GM23248 (cell line): ENCODE results near the gene CST6. TPM values are rescaled to one million over a fixed set of nuclear protein-coding genes. Genes with fewer than 3 reads are reported as not detected.

Experiments
- DNase-seq: peaks from one replicate; pipeline ENCODE4 v3.0.0-alpha.2; 2015
- H2AFZ ChIP-seq: fragments of 200-600 bp; sonication (generic); 2 replicates; pipeline ENCODE4 v1.6.1; 2016; ENCODE audit warnings: antibody characterized with exemption
- H3F3A ChIP-seq: fragments of 200-600 bp; sonication (generic); 2 replicates; pipeline ENCODE4 v1.6.1; 2016; ENCODE audit warnings: mild to moderate bottlenecking, antibody characterized with exemption, mixed run types; ENCODE audit not compliant: insufficient read depth
- H3K27ac ChIP-seq: fragments of 200-600 bp; sonication (generic); 2 replicates; pipeline ENCODE4 v1.5.1; 2016; ENCODE audit warnings: mild to moderate bottlenecking
- H3K27me3 ChIP-seq: fragments of 200-600 bp; sonication (generic); replicated peaks from 2 replicates; pipeline ENCODE4 v1.6.1; 2016; ENCODE audit warnings: mild to moderate bottlenecking; ENCODE audit not compliant: insufficient read depth
- H3K36me3 ChIP-seq: fragments of 200-600 bp; sonication (generic); 2 replicates; pipeline ENCODE4 v1.6.1; 2016; ENCODE audit warnings: low read depth, mild to moderate bottlenecking
- H3K4me1 ChIP-seq: fragments of 200-600 bp; sonication (generic); 2 replicates; pipeline ENCODE4 v1.6.1; 2016; ENCODE audit warnings: mild to moderate bottlenecking; ENCODE audit not compliant: insufficient read depth
- H3K4me2 ChIP-seq: fragments of 200-600 bp; sonication (generic); one replicate; pipeline ENCODE4 v1.6.1; 2016; ENCODE audit warnings: mild to moderate bottlenecking; ENCODE audit not compliant: unreplicated experiment
- H3K4me3 ChIP-seq: fragments of 200-600 bp; sonication (generic); 2 replicates; pipeline ENCODE4 v1.5.1; 2016; ENCODE audit warnings: mild to moderate bottlenecking
- H3K79me2 ChIP-seq: fragments of 200-600 bp; sonication (generic); 2 replicates; pipeline ENCODE4 v1.6.1; 2016; ENCODE audit warnings: mild to moderate bottlenecking; ENCODE audit not compliant: insufficient read depth
- H3K9ac ChIP-seq: fragments of 200-600 bp; sonication (generic); 2 replicates; pipeline ENCODE4 v1.6.1; 2016; ENCODE audit warnings: mild to moderate bottlenecking
- H3K9me2 ChIP-seq: fragments of 200-600 bp; sonication (generic); 2 replicates; pipeline ENCODE4 v1.6.1; 2016; ENCODE audit warnings: mixed run types, mild to moderate bottlenecking, moderate library complexity; ENCODE audit not compliant: insufficient read depth
- H3K9me3 ChIP-seq: fragments of 200-600 bp; sonication (generic); one replicate; pipeline ENCODE4 v1.6.1; 2017; ENCODE audit warnings: low read depth
- H4K20me1 ChIP-seq: fragments of 200-600 bp; sonication (generic); 2 replicates; pipeline ENCODE4 v1.6.0; 2016; ENCODE audit not compliant: insufficient read depth
- EZH2 ChIP-seq: fragments of 200-600 bp; sonication (generic); IDR thresholded peaks from 2 replicates; pipeline ENCODE4 v1.6.1; 2018; ENCODE audit warnings: antibody characterized with exemption, mild to moderate bottlenecking; ENCODE audit not compliant: insufficient read depth, poor library complexity, severe bottlenecking
- EZH2phosphoT487 ChIP-seq: fragments of 200-600 bp; sonication (generic); IDR thresholded peaks from 2 replicates; pipeline ENCODE4 v1.6.1; 2018; ENCODE audit warnings: antibody characterized with exemption, moderate library complexity, mild to moderate bottlenecking, low read depth; ENCODE audit not compliant: insufficient read depth
- WGBS, 2 experiments: methylation state at CpG; one replicate each; pipeline ENCODE4 v1.1.6; 2015 to 2017; ENCODE audit warnings: low lambda C conversion rate in 2 of 2, low coverage in 1 of 2; ENCODE audit errors: missing lambda C conversion rate in 2 of 2; 5-methylcytosine and 5-hydroxymethylcytosine counted together
- in situ Hi-C: fragments of 300-500 bp; cut with MboI; formaldehyde crosslinking; loops from 2 replicates; pipeline ENCODE4 v1.15.0; 2020
- polyA plus RNA-seq: library from polyadenylated mRNA; unstranded; fragments of >200 nt; fragmentation: Nextera tagmentation; extraction: Ambion mirVana; gene quantifications from 2 replicates; pipeline ENCODE4 v1.2.1, GENCODE V29; 2016
- total RNA-seq: library from RNA; depleted of rRNA; stranded (reverse); fragments of >200 nt; shearing (Covaris generic); gene quantifications from 2 replicates; pipeline ENCODE4 v1.2.3, GENCODE V29; 2014

The CST6 gene
- total and polyA plus RNA-seq, 2 experiments from 2014 or later: 21.9 to 35.1 TPM

DNA sequence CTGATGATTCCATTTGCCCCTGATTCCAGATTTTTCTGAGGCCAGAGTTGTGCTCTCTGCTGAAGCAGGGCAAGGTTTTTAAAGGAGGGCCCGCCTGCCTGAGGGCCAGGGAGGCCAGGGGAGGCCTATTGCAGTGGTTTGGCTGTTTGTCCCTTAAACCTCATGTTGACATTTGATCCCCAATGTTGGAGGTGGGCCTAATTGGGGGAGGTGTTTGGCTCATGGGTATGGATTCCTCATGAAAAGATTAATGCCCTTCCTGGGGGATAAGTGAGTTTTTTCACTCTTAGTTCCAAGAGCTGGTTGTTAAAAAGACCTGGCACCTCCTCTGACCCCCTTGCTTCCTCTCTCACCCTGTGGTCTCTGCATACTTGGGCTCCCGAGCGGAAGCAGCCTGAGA, 28.0 kb downstream of the CST6 start:
- Histone ChIP-seq H3K27ac (no peak overlapping the region), H3K4me2 (no peak overlapping the region), H4K20me1 (no peaks in the 10 kb centered on the region), H3K4me3 (no peak overlapping the region), H3F3A (no peaks in the 10 kb centered on the region), H3K4me1 (no peaks in the 10 kb centered on the region), H3K27me3 (no peaks in the 10 kb centered on the region), H2AFZ (no peak overlapping the region), H3K79me2 (no peaks in the 10 kb centered on the region), H3K36me3 (no peaks in the 10 kb centered on the region), H3K9me3 (no peaks in the 10 kb centered on the region), H3K9me2 (no peaks in the 10 kb centered on the region), H3K9ac (no peak overlapping the region)
- 30 to 52% methylated on average over 3 of the region's 3 CpGs for WGBS, 2 experiments
- in situ Hi-C loops: no loop called here
- no peak for DNase-seq
- TF ChIP-seq EZH2phosphoT487: no peak
- no peak for TF ChIP-seq EZH2

DNA sequence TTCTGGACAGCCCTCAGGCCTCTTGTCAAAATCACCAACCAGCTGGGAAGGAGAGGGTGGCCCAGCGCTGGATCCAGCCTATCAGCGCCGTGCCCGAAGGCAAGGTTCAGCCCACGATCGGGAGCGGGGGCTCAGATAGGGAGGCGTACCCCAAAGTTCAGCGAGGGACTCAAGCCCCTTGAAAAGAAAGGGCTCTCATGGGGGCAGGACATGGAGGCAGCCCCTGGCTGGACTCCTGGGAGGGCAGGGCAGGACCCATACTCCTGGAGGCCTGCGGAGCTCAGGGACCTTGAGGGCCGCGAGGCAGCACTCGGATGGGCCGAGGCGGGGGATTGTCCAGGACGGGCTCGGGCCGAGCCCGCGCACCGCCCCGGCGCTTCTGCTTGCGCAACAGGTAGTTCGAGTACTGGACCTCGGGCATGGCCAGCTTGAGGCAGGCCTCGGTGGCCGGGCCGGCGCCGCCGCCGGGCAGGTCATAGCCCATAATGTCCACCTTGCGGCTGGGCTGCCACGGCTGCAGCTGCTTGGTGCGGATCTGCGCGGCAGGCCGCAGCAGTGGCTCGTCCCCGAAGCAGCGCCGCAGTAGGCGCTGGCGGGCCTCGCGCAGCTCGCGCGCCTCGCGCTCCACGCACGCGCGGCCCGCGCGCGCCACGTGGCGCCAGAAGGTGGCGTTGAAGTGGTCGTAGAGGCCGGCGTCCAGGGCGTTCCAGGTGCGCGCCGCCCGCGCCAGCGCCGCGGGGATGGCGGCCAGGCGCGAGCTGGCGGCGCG, 30.6 kb downstream of the CST6 start:
- Histone ChIP-seq H3F3A (no peaks in the 10 kb centered on the region), H3K4me2 (no peak overlapping the region), H3K79me2 (no peaks in the 10 kb centered on the region), H3K27ac (no peak overlapping the region), H3K4me1 (no peaks in the 10 kb centered on the region), H3K36me3 (no peaks in the 10 kb centered on the region), H3K9ac (no peak overlapping the region), H4K20me1 (no peaks in the 10 kb centered on the region), H3K9me3 (no peaks in the 10 kb centered on the region), H3K9me2 (no peaks in the 10 kb centered on the region), H3K27me3 (no peaks in the 10 kb centered on the region), H3K4me3 (no peak overlapping the region), H2AFZ (no peak overlapping the region)
- no peak for DNase-seq
- in situ Hi-C loops: no loop called here
- 93 to 95% methylated on average over 63 to 74 of the region's 81 CpGs for WGBS, 2 experiments
- TF ChIP-seq EZH2phosphoT487 (no peak), EZH2 (no peak)

DNA sequence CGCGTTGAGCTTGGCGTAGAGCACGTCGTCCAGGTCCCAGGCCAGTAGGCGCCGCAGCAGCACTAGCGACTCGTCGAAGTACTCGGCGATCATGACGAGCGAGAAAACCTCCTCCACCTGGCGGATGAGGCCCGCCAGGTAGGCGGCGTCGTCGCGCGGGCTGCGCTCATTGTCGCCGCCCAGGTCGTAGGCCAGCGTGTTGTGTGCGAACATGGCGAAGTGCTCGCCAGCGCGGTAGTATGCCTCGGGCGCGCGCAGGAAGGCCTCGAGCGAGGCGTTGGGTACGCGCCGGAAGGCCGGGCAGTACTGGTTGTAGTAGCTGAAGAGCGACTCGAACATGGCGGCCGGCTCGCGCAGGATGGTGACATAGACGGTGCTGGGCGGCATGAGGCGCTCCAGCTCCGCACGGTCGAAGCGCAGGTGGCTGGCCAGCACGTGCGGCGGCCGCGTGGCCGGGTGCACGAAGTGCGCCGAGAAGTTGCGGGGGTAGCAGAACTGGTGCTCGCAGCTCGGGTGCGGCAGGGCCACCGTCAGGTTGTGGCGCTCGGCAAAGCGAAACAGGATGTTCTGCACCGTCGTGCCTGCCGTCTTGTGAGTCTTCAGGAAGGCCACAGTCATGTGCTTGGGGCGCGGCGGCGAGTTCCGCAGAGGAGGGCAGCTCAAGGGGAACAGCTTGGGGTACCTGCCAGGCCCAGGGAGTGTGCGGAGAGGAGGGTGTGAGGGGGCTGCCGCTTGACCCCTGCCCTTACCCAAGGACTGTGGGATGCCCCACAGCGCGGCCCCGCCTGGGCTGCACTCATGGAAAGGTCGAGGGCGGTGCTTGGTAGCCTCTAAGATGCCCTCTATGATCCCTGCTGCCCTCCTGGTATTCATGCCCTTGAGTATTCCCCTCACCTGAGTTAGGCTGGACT, 31.4 kb downstream of the CST6 start:
- H3K4me3 ChIP-seq: no peak overlapping the region
- H4K20me1 ChIP-seq: no peaks in the 10 kb centered on the region
- no peak overlapping the region for H3K4me2 ChIP-seq
- no peaks in the 10 kb centered on the region for H3K27me3 ChIP-seq
- no peak for DNase-seq
- no peak overlapping the region for H3K9ac ChIP-seq
- H3K27ac ChIP-seq: no peak overlapping the region
- no peaks in the 10 kb centered on the region for H3K36me3 ChIP-seq
- H2AFZ ChIP-seq: no peak overlapping the region
- H3K79me2 ChIP-seq: no peaks in the 10 kb centered on the region
- WGBS, 2 experiments: 91 to 93% methylated on average over 71 to 88 of the region's 88 CpGs
- H3K9me3 ChIP-seq: no peaks in the 10 kb centered on the region
- no peaks in the 10 kb centered on the region for H3K9me2 ChIP-seq
- in situ Hi-C loops: no loop called here
- H3K4me1 ChIP-seq: no peaks in the 10 kb centered on the region
- TF ChIP-seq EZH2phosphoT487: no peak
- no peak for TF ChIP-seq EZH2
- H3F3A ChIP-seq: no peaks in the 10 kb centered on the region

- Histone ChIP-seq H3K27me3 (no peaks in the 10 kb centered on the region), H3K36me3 (no peaks in the 10 kb centered on the region), H3K27ac (no peak overlapping the region), H3K4me2 (no peak overlapping the region), H3K9me3 (no peaks in the 10 kb centered on the region), H3K9ac (no peak overlapping the region), H3K79me2 (no peaks in the 10 kb centered on the region), H3F3A (no peaks in the 10 kb centered on the region), H2AFZ (no peak overlapping the region), H4K20me1 (no peaks in the 10 kb centered on the region), H3K4me1 (no peaks in the 10 kb centered on the region), H3K9me2 (no peaks in the 10 kb centered on the region), H3K4me3 (no peak overlapping the region)
- DNase-seq: no peak
- TF ChIP-seq EZH2 (no peak), EZH2phosphoT487 (no peak)
- in situ Hi-C loops: no loop called here
- WGBS, 2 experiments: 53 to 62% methylated on average over 6 of the region's 6 CpGs
Observed at GRCh38 chr11:66044757-66045156, 32.9 kb downstream of the CST6 start.
